ENCODE results near the gene TBX18. TPM values are rescaled to one million over a fixed set of nuclear protein-coding genes. Genes with fewer than 3 reads are reported as not detected.

TBX18 gene
- 0.23 and 1.9 TPM in 2 replicates for total RNA-seq

GRCh38 chr6:84764332-84765049 is at the start of gene TBX18:
Gene TBX18, minus strand, starts transcription at chr6:84764598. Its CDS starts 417 bp downstream, at chr6:84764181.
- peak; percentile 76 for DNase-seq (ENCODE audit: low read depth)
- TF ChIP-seq CTCF (conservative IDR thresholded peaks at IDR 0.05; ENCODE audit: low read depth, low read length), result peak; percentile 9
- H3K4me3 ChIP-seq (ENCODE audit: low read depth, low read length), result peak within 1 kb of the TSS; percentile 57

GRCh38 chr6:84811351-84811750 is 47.0 kb upstream of the TBX18 start:
- DNase-seq (ENCODE audit: low read depth), result no peak
- H3K4me3 ChIP-seq (ENCODE audit: low read depth, low read length), result no peak overlapping the region
- TF ChIP-seq CTCF (conservative IDR thresholded peaks at IDR 0.05; ENCODE audit: low read depth, low read length), result no peak

- TF ChIP-seq CTCF (conservative IDR thresholded peaks at IDR 0.05; ENCODE audit: low read depth, low read length), result no peak
- no peak overlapping the region for H3K4me3 ChIP-seq (ENCODE audit: low read depth, low read length)
- no peak for DNase-seq (ENCODE audit: low read depth)
Observed at GRCh38 chr6:84809455-84809854, 45.1 kb upstream of the TBX18 start.

- H3K4me3 ChIP-seq (ENCODE audit: low read depth, low read length), result no peak overlapping the region
- no peak for TF ChIP-seq CTCF (conservative IDR thresholded peaks at IDR 0.05; ENCODE audit: low read depth, low read length)
- DNase-seq (ENCODE audit: low read depth), result no peak
Observed at GRCh38 chr6:84808491-84809061, 44.2 kb upstream of the TBX18 start.

- DNase-seq (ENCODE audit: low read depth), result no peak
- TF ChIP-seq CTCF (conservative IDR thresholded peaks at IDR 0.05; ENCODE audit: low read depth, low read length), result no peak
- no peak overlapping the region for H3K4me3 ChIP-seq (ENCODE audit: low read depth, low read length)
Observed at GRCh38 chr6:84805145-84805544, 40.7 kb upstream of the TBX18 start.

- no peak overlapping the region for H3K4me3 ChIP-seq (ENCODE audit: low read depth, low read length)
- no peak for DNase-seq (ENCODE audit: low read depth)
- no peak for TF ChIP-seq CTCF (conservative IDR thresholded peaks at IDR 0.05; ENCODE audit: low read depth, low read length)
Observed at GRCh38 chr6:84804720-84805119, 40.3 kb upstream of the TBX18 start.

- no peak overlapping the region for H3K4me3 ChIP-seq (ENCODE audit: low read depth, low read length)
- no peak for DNase-seq (ENCODE audit: low read depth)
- TF ChIP-seq CTCF (conservative IDR thresholded peaks at IDR 0.05; ENCODE audit: low read depth, low read length), result no peak
Observed at GRCh38 chr6:84801250-84801649, 36.9 kb upstream of the TBX18 start.
